ENCODE data around the gene SLN.

GRCh38 chr11:107741044-107741823 is 29.4 kb upstream of the SLN start:
- TF ChIP-seq OSR1 (CRISPR knock-in tag; IDR thresholded peaks at IDR 0.05): no peak
- no peak for TF ChIP-seq ZFP3 (CRISPR knock-in tag; IDR thresholded peaks at IDR 0.05)
- TF ChIP-seq ZNF70 (CRISPR knock-in tag; IDR thresholded peaks at IDR 0.05): no peak
- TF ChIP-seq BACH2 (CRISPR knock-in tag; IDR thresholded peaks at IDR 0.05; ENCODE audit: borderline replicate concordance): no peak
- no peak for TF ChIP-seq CREB5 (CRISPR knock-in tag; IDR thresholded peaks at IDR 0.05; ENCODE audit: low read depth)
- no peak for TF ChIP-seq ZNF565 (CRISPR knock-in tag; conservative IDR thresholded peaks at IDR 0.05; ENCODE audit: low read depth)
- TF ChIP-seq ZC3H10 (CRISPR knock-in tag; IDR thresholded peaks at IDR 0.05): no peak
- no peak for TF ChIP-seq ARNTL (CRISPR knock-in tag; IDR thresholded peaks at IDR 0.05; ENCODE audit: borderline replicate concordance, low read depth)
- TF ChIP-seq PATZ1 (CRISPR knock-in tag; IDR thresholded peaks at IDR 0.05; ENCODE audit: borderline replicate concordance): no peak
- TF ChIP-seq CSDC2 (CRISPR knock-in tag; IDR thresholded peaks at IDR 0.05): no peak
- TF ChIP-seq CSRNP3 (CRISPR knock-in tag; IDR thresholded peaks at IDR 0.05): no peak
- no peak for TF ChIP-seq ISL1 (CRISPR knock-in tag; IDR thresholded peaks at IDR 0.05)
- TF ChIP-seq TSHZ2 (CRISPR knock-in tag; IDR thresholded peaks at IDR 0.05): no peak
